IPS DF 6.9 (cell line): ENCODE results near the gene KMT2D.

Experiments
- DNase-seq: peaks from one replicate; pipeline ENCODE4 v3.0.0-alpha.2; 2013; ENCODE audit warnings: low read depth, low spot score
- H3K27ac ChIP-seq: one replicate; pipeline ENCODE4 v1.5.1; 2013; ENCODE audit warnings: low read length, control low read depth
- H3K27me3 ChIP-seq: 2 replicates; pipeline ENCODE4 v1.6.1; 2013; ENCODE audit warnings: mild to moderate bottlenecking, low read length; ENCODE audit not compliant: control insufficient read depth, insufficient read depth
- H3K36me3 ChIP-seq: 2 replicates; pipeline ENCODE4 v1.6.1; 2013; ENCODE audit warnings: low read length; ENCODE audit not compliant: control insufficient read depth, insufficient read depth
- H3K4me1 ChIP-seq: 2 replicates; pipeline ENCODE4 v1.6.1; 2013; ENCODE audit warnings: low read length; ENCODE audit not compliant: control insufficient read depth, insufficient read depth
- H3K4me3 ChIP-seq: 2 replicates; pipeline ENCODE4 v1.5.1; 2013; ENCODE audit warnings: mild to moderate bottlenecking, low read length
- H3K9me3 ChIP-seq: 2 replicates; pipeline ENCODE4 v1.6.1; 2013; ENCODE audit warnings: low read length, inconsistent platforms; ENCODE audit not compliant: control insufficient read depth, insufficient read depth
- WGBS: extraction: QIAGEN DNeasy Blood & Tissue Kit; methylation state at CpG from one replicate; pipeline ENCODE4 v1.1.7; 2013; ENCODE audit warnings: mixed read lengths, missing lambda C conversion rate; ENCODE audit not compliant: insufficient read length, insufficient coverage; 5-methylcytosine and 5-hydroxymethylcytosine counted together

Gene KMT2D

DNA sequence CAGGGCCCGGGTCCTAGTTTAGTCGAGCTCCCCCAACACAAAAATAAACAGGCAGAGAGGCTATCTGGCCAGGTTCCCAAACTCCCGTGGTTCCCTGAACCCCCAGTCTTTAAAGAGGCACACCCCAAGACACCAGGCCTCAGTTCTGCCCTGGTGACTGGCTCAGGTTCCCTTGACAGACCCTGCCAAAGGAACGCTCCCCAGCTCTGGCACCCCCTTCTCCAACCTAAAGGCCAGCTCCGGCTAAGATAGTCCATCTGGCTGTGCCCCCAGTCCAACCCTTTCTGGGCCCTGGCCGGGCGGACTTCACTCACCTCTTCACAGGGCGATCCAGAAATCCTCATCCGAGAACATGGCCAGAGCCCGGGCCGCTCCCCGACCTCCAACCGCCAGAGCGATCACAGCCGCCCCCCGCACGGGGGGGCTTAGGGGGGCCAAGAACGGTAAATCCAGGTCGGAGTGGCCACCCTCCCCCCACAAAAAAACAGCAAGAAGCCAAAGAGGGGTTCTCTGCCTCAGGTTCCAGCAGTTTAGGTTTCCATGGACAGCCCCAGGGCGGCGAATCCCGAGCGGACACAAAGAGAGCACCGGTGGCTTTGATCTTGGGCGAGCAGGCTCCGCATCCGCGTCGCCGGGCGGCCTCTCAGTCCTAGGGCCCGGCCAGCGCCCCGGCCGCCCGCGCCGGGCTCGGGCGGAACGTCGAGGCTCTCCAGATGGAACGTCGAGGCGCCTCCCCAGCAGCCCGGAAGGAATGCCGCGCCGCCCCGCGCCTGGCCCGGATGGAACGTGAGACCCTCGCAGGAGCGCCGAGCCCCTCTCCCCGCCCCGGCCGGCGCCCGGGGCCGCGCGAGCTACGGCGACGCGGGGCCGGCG is 1.1 kb downstream of the KMT2D start:
- Histone ChIP-seq H3K36me3 (peaks cover 5% of the 10 kb centered on the region), H3K9me3 (no peaks in the 10 kb centered on the region), H3K27me3 (no peaks in the 10 kb centered on the region), H3K27ac (no peak overlapping the region), H3K4me3 (peak overlapping the region; percentile 98), H3K4me1 (peaks cover 6% of the 10 kb centered on the region)
- DNase-seq: no peak
- WGBS: no CpG with 5 or more reads among the region's 70 CpGs

- H3K27ac ChIP-seq: no peak overlapping the region
- WGBS: no CpG with 5 or more reads among the region's 1 CpG
- no peaks in the 10 kb centered on the region for H3K27me3 ChIP-seq
- peaks cover 8% of the 10 kb centered on the region for H3K36me3 ChIP-seq
- no peak for DNase-seq
- peak overlapping the region; percentile 98; the same call in 1 of the 2 replicates for H3K4me3 ChIP-seq
- no peaks in the 10 kb centered on the region for H3K9me3 ChIP-seq
- peaks cover 6% of the 10 kb centered on the region for H3K4me1 ChIP-seq
Observed at GRCh38 chr12:49059045-49059298, 1.6 kb downstream of the KMT2D start.

DNA sequence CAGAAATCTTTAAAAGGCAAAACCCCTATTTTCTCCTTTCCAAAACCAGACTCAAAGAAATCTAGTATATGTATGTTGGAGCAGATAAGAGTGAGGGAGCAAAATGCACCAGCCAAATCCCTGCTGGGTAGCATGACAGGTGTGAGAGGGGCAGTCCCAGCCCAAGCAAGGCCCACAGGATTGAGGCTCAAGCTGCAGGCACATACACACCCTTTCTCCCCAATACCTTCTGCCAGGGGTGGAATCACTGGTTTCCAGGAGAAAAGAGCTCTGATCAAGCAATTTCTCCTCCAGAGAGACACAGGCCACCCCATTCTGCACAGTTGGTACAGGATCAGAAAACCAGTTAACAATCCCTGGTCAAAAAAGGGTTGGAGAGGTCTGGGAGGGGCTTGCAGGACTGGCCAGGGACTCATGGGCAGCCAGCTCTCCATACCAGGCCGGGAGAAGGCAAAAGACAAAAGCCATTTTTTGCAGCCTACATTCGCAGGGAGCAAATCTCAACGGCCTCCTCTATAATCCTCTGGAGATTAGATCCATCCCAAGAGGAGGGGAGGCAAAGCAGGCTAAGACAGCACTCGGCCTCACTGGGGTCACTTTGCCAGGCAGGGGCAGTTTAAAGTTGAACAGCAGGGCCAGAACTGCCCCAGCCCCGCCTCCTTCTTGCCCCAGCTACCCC is 2.1 kb downstream of the KMT2D start:
- no CpG with 5 or more reads among the region's 5 CpGs for WGBS
- H3K4me3 ChIP-seq: peak overlapping the region; percentile 98; the same call in 1 of the 2 replicates
- peaks cover 6% of the 10 kb centered on the region for H3K4me1 ChIP-seq
- H3K27ac ChIP-seq: no peak overlapping the region
- peaks cover 13% of the 10 kb centered on the region for H3K36me3 ChIP-seq
- no peaks in the 10 kb centered on the region for H3K27me3 ChIP-seq
- no peaks in the 10 kb centered on the region for H3K9me3 ChIP-seq
- no peak for DNase-seq

DNA sequence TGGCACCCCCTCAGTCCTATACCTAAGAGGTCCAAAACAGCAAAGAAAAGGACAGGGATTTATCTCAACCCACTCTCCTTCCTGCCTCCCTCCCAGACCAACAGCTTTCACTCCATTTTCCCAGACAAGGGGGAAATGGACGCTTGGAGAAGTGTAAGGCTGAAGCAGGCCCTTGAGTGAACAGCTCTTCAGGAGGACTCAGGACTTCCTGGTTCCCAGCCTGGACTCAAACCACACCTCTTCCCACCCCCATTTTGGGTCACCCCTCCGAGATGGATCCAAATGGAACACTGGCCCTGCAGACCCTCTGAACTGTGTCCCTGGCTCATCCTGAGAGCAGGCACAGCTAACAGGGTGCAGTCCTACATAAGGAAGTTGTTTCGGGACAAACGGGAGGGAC is 2.7 kb downstream of the KMT2D start:
- Histone ChIP-seq H3K4me3 (0 out of 2 replicates have a peak overlapping the region, but pooled peaks have one; percentile 17), H3K27me3 (no peaks in the 10 kb centered on the region), H3K9me3 (no peaks in the 10 kb centered on the region), H3K27ac (no peak overlapping the region), H3K4me1 (peaks cover 6% of the 10 kb centered on the region), H3K36me3 (peaks cover 19% of the 10 kb centered on the region)
- DNase-seq: no peak
- no CpG with 5 or more reads among the region's 4 CpGs for WGBS

- Histone ChIP-seq H3K36me3 (peaks cover 35% of the 10 kb centered on the region), H3K4me3 (no peak overlapping the region), H3K9me3 (no peaks in the 10 kb centered on the region), H3K27ac (no peak overlapping the region), H3K27me3 (no peaks in the 10 kb centered on the region), H3K4me1 (peaks cover 6% of the 10 kb centered on the region)
- WGBS: no CpG with 5 or more reads among the region's 7 CpGs
- DNase-seq: peak; percentile 22
Observed at GRCh38 chr12:49055978-49056754, 4.4 kb downstream of the KMT2D start.

DNA sequence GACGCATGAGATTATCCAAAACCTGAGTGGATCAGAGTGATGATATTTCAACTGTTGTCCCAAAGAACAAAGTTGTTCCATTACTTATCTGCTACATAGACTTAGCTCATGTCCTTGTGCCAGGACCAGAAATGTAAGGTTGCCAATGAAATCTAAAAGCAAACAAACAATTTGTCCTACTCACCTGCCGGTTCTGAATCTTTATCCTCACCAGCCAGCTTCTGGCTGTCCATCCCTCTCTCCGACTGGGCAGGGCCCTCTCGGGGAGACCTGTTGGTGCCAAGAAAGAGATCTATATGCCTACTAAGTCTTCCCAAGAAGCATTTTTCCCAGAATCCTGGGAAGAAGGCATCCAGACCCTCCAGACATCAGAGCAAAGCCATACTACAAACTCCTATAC is 5.5 kb downstream of the KMT2D start:
- H3K4me3 ChIP-seq: no peak overlapping the region
- H3K27ac ChIP-seq: no peak overlapping the region
- no peaks in the 10 kb centered on the region for H3K27me3 ChIP-seq
- H3K36me3 ChIP-seq: peaks cover 45% of the 10 kb centered on the region
- DNase-seq: no peak
- H3K4me1 ChIP-seq: peaks cover 6% of the 10 kb centered on the region
- whole genome bisulfite sequencing: no CpG with 5 or more reads among the region's 4 CpGs
- H3K9me3 ChIP-seq: no peaks in the 10 kb centered on the region

DNA sequence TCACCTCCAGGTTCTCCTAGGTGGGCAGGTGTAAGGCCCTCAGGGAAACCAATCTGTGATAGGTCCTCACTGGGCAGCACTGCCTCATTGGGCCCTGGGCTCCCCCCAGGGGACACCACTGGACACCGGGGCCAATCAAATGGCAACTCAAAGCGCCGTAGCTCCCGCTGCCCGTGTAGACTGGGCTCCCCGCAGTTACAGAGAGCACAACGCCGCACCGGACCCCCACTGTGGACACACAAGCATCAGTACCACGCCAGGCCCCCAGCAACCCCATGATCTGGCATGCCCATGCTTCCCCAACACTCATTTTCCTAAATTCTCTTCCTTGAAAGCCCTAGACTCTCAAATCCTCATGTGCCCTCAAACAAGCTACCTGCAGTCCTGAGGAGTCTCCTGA is 6.1 kb downstream of the KMT2D start:
- no CpG with 5 or more reads among the region's 10 CpGs for WGBS
- no peaks in the 10 kb centered on the region for H3K9me3 ChIP-seq
- H3K4me1 ChIP-seq: peaks cover 6% of the 10 kb centered on the region
- no peaks in the 10 kb centered on the region for H3K27me3 ChIP-seq
- no peak overlapping the region for H3K27ac ChIP-seq
- DNase-seq: no peak
- H3K36me3 ChIP-seq: peaks cover 51% of the 10 kb centered on the region
- no peak overlapping the region for H3K4me3 ChIP-seq

DNA sequence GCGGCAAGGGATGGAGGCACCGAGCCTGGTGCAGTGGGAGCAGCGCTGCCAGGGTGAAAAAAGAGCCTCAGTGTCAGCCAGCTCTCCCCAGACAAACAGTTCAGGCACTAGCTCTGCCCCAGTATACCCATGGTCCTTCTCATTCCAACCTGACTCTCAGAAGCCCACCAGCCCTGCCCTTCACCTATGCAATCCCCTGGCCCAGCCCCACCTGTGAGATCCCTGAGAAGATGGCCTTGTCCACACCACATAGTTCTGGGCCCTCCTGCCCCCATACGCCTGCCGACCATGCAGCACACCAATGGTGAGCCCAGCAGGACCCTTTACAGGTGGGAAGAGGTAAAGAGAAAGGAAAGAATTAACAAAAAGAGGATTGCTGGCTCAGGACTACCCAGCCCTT is 6.5 kb downstream of the KMT2D start:
- peaks cover 55% of the 10 kb centered on the region for H3K36me3 ChIP-seq
- no peak overlapping the region for H3K27ac ChIP-seq
- H3K4me1 ChIP-seq: peaks cover 6% of the 10 kb centered on the region
- no peak for DNase-seq
- no peaks in the 10 kb centered on the region for H3K9me3 ChIP-seq
- H3K27me3 ChIP-seq: no peaks in the 10 kb centered on the region
- WGBS: no CpG with 5 or more reads among the region's 5 CpGs
- no peak overlapping the region for H3K4me3 ChIP-seq

DNA sequence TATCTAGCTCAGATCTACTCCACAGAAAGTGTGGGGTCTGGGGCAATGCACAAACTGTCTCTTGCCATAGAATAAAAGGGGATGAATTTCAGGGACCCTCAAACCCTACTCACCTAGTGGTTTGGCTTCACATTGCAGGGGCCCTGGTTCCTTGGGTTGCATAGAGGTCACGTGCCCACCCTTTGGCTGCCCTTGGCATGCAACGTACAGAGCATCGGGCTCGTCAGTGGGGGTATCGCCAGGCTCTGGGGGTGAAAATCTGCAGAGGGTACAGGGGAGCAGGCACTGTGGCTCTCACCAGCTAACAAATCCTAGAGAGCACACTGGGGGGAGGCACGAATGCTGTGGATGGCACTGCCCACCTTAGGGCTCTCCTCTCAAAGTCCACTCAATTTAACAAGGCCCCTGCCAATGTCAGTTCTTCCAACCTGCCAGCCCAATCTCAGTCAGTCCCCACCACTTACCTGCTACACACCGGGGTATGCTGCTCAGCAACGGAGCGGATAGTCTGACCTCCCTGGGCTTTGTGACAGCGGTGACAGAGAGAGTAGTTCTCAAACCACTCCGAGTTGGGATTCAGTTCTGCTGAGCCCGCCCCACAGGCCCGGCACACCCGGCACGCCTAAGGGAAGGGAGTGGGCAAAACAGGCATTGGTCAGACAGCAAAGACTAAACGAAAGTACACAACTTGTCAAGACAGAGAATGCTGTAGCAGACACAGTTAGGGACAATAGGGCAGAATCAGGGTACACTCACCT is 8.0 kb downstream of the KMT2D start:
- Histone ChIP-seq H3K9me3 (no peaks in the 10 kb centered on the region), H3K4me1 (peaks cover 1% of the 10 kb centered on the region; the same call in 1 of the 2 replicates), H3K27me3 (no peaks in the 10 kb centered on the region), H3K4me3 (no peak overlapping the region), H3K27ac (no peak overlapping the region), H3K36me3 (peaks cover 68% of the 10 kb centered on the region)
- no peak for DNase-seq
- WGBS: no CpG with 5 or more reads among the region's 16 CpGs
